GM12878 (cell line): ENCODE results near the gene P2RY11. TPM values are rescaled to one million over a fixed set of nuclear protein-coding genes. Genes with fewer than 3 reads are reported as not detected.

Experiments used
- ATAC-seq: fragments of 200-7000 bp; cut with Tn5 transposase; 3 replicates; pipeline ENCODE4 v1.9.1; 2020; ENCODE audit warnings: mild to moderate bottlenecking, moderate library complexity
- BruUV-seq: library from RNA; stranded (reverse); fragments of 400-500 nt; replicated peaks from 2 replicates; lab custom pipeline; 2021; lab: Mats Ljungman, UMichigan
- CTCF ChIA-PET: fragments of 300-600 bp; sonication (Branson Sonifier 250); formaldehyde crosslinking; extraction: SDS; loops from one replicate; lab custom pipeline; 2021; ENCODE audit warnings: inconsistent platforms; lab: Yijun Ruan, JAX
- POLR2A ChIA-PET: fragments of 350-600 bp; formaldehyde crosslinking; extraction: SDS; loops from one replicate; lab custom pipeline; 2021; ENCODE audit warnings: inconsistent platforms; lab: Charles Lee
- RAD21 ChIA-PET: fragments of 300-600 bp; sonication (Branson Sonifier 250); formaldehyde crosslinking; loops from one replicate; lab custom pipeline; 2023; ENCODE audit warnings: antibody characterized with exemption; ENCODE audit not compliant: unreplicated experiment; lab: Charles Lee
- SMC1A ChIA-PET: fragments of 300-600 bp; sonication (Branson Sonifier 250); formaldehyde crosslinking; loops from one replicate; lab custom pipeline; 2023; ENCODE audit not compliant: unreplicated experiment, uncharacterized antibody; lab: Charles Lee
- DNase-seq: peaks from one replicate; pipeline ENCODE4 v3.0.0-alpha.2; 2011; ENCODE audit warnings: low read depth, low spot score
- FAIRE-seq: peaks from 3 replicates; lab custom pipeline; 2011; peaks lifted over from hg19 to GRCh38; lab: Jason Lieb, UNC
- H2AFZ ChIP-seq: 2 replicates; pipeline ENCODE4 v1.6.0; 2011; ENCODE audit warnings: low read depth, low read length, control low read depth; ENCODE audit not compliant: control insufficient read depth
- H3K27ac ChIP-seq: 2 replicates; pipeline ENCODE4 v1.5.1; 2011; ENCODE audit warnings: control low read depth; ENCODE audit not compliant: control insufficient read depth, insufficient read depth
- H3K27me3 ChIP-seq, 2 experiments: replicated peaks in 1 of 2; 2 replicates each; pipeline versions ENCODE4 v1.6.0 to v1.6.1; 2011; ENCODE audit warnings: low read length in 1 of 2; ENCODE audit not compliant: control insufficient read depth in 2 of 2, insufficient read depth in 2 of 2
- H3K36me3 ChIP-seq, 2 experiments: 2 replicates each; pipeline ENCODE4 v1.5.1; 2011; ENCODE audit warnings: low read length in 1 of 2; ENCODE audit not compliant: control insufficient read depth in 2 of 2, insufficient read depth in 2 of 2
- H3K4me1 ChIP-seq: 2 replicates; pipeline ENCODE4 v1.6.1; 2011; ENCODE audit warnings: mild to moderate bottlenecking, low read length, moderate library complexity, mixed read lengths; ENCODE audit not compliant: control insufficient read depth, insufficient read depth
- H3K4me2 ChIP-seq: 2 replicates; pipeline ENCODE4 v1.6.0; 2011; ENCODE audit warnings: control low read depth; ENCODE audit not compliant: control insufficient read depth, insufficient read depth
- H3K4me3 ChIP-seq: fragments of 200-600 bp; sonication (generic); 2 replicates; pipeline ENCODE4 v1.5.1; 2016
- H3K79me2 ChIP-seq: 2 replicates; pipeline ENCODE4 v1.6.0; 2011; ENCODE audit warnings: low read length; ENCODE audit not compliant: control insufficient read depth, insufficient read depth
- H3K9ac ChIP-seq: 2 replicates; pipeline ENCODE4 v1.8.0; 2011; ENCODE audit warnings: low read length, control low read depth, mixed read lengths; ENCODE audit not compliant: control insufficient read depth, insufficient read depth
- H3K9me3 ChIP-seq: replicated peaks from 3 replicates; pipeline ENCODE4 v1.5.1; 2011; ENCODE audit warnings: mild to moderate bottlenecking, low read length; ENCODE audit not compliant: control insufficient read depth, insufficient read depth
- H4K20me1 ChIP-seq: 2 replicates; pipeline ENCODE4 v1.6.0; 2011; ENCODE audit not compliant: control insufficient read depth, insufficient read depth
- BRCA1 ChIP-seq: IDR thresholded peaks from 2 replicates; pipeline ENCODE4 v1.6.1; 2011; ENCODE audit warnings: low read depth, low read length, improper control_type of control experiment
- CHD1 ChIP-seq: IDR thresholded peaks from 2 replicates; pipeline ENCODE4 v1.6.1; 2012; ENCODE audit warnings: low read depth, low read length, improper control_type of control experiment
- ETV6 ChIP-seq, 2 experiments: fragments of 450-650 bp in 1 of 2; IDR thresholded peaks in 1 of 2; conservative IDR thresholded peaks in 1 of 2; 2 replicates each; pipeline ENCODE4 v1.6.1; 2014; ENCODE audit warnings: antibody characterized with exemption in 1 of 2, borderline replicate concordance in 1 of 2, low read depth in 1 of 2, mild to moderate bottlenecking in 1 of 2, moderate library complexity in 1 of 2
- FOXK2 ChIP-seq: fragments of 450-650 bp; IDR thresholded peaks from 2 replicates; pipeline ENCODE4 v1.6.1; 2017; ENCODE audit warnings: mild to moderate bottlenecking, moderate library complexity
- MXI1 ChIP-seq: fragments of 150-350 bp; IDR thresholded peaks from 2 replicates; pipeline ENCODE4 v1.6.1; 2011; ENCODE audit warnings: low read depth, mild to moderate bottlenecking, inconsistent platforms, low read length, improper control_type of control experiment
- NRF1 ChIP-seq: conservative IDR thresholded peaks from 2 replicates; pipeline ENCODE4 v1.6.1; 2011; ENCODE audit warnings: mild to moderate bottlenecking, low read depth, low read length, improper control_type of control experiment
- SMARCA5 ChIP-seq: fragments of 450-650 bp; IDR thresholded peaks from 2 replicates; pipeline ENCODE4 v1.6.1; 2017; ENCODE audit warnings: mild to moderate bottlenecking
- SRF ChIP-seq, 2 experiments: IDR thresholded peaks; 2 replicates each; pipeline ENCODE4 v1.6.1; 2011; ENCODE audit warnings: low read depth in 2 of 2, low read length in 2 of 2, mild to moderate bottlenecking in 1 of 2, moderate library complexity in 1 of 2
- SUZ12 ChIP-seq: fragments of 200-600 bp; sonication (generic); IDR thresholded peaks from one replicate; pipeline ENCODE4 v1.6.1; 2018; ENCODE audit warnings: antibody characterized with exemption, mild to moderate bottlenecking; ENCODE audit not compliant: unreplicated experiment
- WRNIP1 ChIP-seq: IDR thresholded peaks from 2 replicates; pipeline ENCODE4 v1.6.1; 2011; ENCODE audit warnings: low read depth, low read length, improper control_type of control experiment, borderline replicate concordance
- WGBS: methylation state at CpG from one replicate; pipeline ENCODE4 v1.1.6; 2016; ENCODE audit warnings: low lambda C conversion rate; ENCODE audit not compliant: insufficient replicate concordance, insufficient coverage; ENCODE audit errors: missing lambda C conversion rate; 5-methylcytosine and 5-hydroxymethylcytosine counted together
- in situ Hi-C: fragments of 300-500 bp; cut with MboI; formaldehyde crosslinking; loops from 9 replicates; pipeline ENCODE4 v1.14.3; 2018; ENCODE audit warnings: mixed read lengths
- intact Hi-C: fragments of 100-400 bp; cut with micrococcal nuclease; formaldehyde crosslinking; loops from one replicate; pipeline ENCODE4 v1.14.2; 2022; ENCODE audit not compliant: unreplicated experiment
- polyA plus RNA-seq, 11 experiments: library from polyadenylated mRNA; depleted of rRNA in 4 of 11; unstranded in 6 of 11; stranded (reverse) in 5 of 11; fragments of >200 nt; fragmentation: Nextera tagmentation in 4 of 11; fragmentation: Illumina TruSeq in 1 of 11; extraction: Ambion mirVana in 4 of 11; extraction: Trizol in 1 of 11; gene quantifications; 1 replicate in 1 of 11; 2 replicates in 10 of 11; pipeline versions ENCODE4 v1.2.1 to v1.2.3, GENCODE V29; 2011 to 2016; ENCODE audit warnings: inconsistent platforms in 2 of 11, missing spikeins in 2 of 11, low read depth in 1 of 11
- total RNA-seq, 4 experiments: library from RNA; depleted of rRNA in 3 of 4; stranded (reverse); fragments of >200 nt in 3 of 4; fragmentation: Illumina TruSeq in 1 of 4; extraction: Trizol in 1 of 4; gene quantifications; 2 replicates each; pipeline versions ENCODE4 v1.2.1 to v1.2.3, GENCODE V29; 2013 to 2021
- TF ChIP-seq, protein P1 (sequence below): fragments of 450-650 bp; formaldehyde crosslinking; IDR thresholded peaks from 2 replicates; pipeline ENCODE4 v1.5.0; 2022; ENCODE audit warnings: mild to moderate bottlenecking, missing genetic modification characterization
- TF ChIP-seq, protein P2 (sequence below): fragments of 450-650 bp; IDR thresholded peaks from 2 replicates; pipeline ENCODE4 v1.6.1; 2016; ENCODE audit warnings: mild to moderate bottlenecking
- TF ChIP-seq, protein P3 (sequence below): IDR thresholded peaks from 2 replicates; pipeline ENCODE4 v1.6.1; 2012; ENCODE audit warnings: low read depth, low read length, improper control_type of control experiment

P2RY11 gene
- total and polyA plus RNA-seq, 10 of the 15 experiments (the other 5 are each of a cell fraction or from before 2014, with no cell fraction given) = 0.14 to 46.5 (median 7.6) TPM

DNA sequence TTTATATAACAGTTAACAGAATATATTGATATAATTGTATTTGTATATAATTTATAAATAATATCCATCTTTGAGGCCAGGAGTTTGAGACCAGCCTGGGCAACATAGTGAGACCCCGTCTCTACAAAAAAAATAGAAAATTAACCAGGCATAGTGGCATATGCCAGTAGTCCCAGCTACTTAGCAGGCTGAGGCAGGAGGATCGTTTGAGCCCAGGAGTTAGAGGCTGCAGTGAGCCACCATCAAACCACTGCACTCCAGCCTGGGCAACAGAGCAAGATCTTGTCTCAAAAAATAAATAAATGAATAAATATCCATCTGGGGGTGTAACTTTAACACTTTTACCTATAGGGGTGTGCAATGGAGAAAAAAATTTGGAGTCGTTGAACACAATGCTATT lies 26.7 kb upstream of the P2RY11 start (continued):
- TF ChIP-seq, protein P1, sequence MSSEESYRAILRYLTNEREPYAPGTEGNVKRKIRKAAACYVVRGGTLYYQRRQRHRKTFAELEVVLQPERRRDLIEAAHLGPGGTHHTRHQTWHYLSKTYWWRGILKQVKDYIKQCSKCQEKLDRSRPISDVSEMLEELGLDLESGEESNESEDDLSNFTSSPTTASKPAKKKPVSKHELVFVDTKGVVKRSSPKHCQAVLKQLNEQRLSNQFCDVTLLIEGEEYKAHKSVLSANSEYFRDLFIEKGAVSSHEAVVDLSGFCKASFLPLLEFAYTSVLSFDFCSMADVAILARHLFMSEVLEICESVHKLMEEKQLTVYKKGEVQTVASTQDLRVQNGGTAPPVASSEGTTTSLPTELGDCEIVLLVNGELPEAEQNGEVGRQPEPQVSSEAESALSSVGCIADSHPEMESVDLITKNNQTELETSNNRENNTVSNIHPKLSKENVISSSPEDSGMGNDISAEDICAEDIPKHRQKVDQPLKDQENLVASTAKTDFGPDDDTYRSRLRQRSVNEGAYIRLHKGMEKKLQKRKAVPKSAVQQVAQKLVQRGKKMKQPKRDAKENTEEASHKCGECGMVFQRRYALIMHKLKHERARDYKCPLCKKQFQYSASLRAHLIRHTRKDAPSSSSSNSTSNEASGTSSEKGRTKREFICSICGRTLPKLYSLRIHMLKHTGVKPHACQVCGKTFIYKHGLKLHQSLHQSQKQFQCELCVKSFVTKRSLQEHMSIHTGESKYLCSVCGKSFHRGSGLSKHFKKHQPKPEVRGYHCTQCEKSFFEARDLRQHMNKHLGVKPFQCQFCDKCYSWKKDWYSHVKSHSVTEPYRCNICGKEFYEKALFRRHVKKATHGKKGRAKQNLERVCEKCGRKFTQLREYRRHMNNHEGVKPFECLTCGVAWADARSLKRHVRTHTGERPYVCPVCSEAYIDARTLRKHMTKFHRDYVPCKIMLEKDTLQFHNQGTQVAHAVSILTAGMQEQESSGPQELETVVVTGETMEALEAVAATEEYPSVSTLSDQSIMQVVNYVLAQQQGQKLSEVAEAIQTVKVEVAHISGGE (CRISPR knock-in tag) = no peak
- TF ChIP-seq WRNIP1 (no peak), ETV6 (conservative IDR thresholded peaks at IDR 0.05 in 1 of 2, IDR thresholded peaks at IDR 0.05 in 1 of 2; ENCODE audit: borderline replicate concordance in 1 of 2, low read depth in 1 of 2) (no peak)
- TF ChIP-seq, all 136 proteins: peak for 0

DNA sequence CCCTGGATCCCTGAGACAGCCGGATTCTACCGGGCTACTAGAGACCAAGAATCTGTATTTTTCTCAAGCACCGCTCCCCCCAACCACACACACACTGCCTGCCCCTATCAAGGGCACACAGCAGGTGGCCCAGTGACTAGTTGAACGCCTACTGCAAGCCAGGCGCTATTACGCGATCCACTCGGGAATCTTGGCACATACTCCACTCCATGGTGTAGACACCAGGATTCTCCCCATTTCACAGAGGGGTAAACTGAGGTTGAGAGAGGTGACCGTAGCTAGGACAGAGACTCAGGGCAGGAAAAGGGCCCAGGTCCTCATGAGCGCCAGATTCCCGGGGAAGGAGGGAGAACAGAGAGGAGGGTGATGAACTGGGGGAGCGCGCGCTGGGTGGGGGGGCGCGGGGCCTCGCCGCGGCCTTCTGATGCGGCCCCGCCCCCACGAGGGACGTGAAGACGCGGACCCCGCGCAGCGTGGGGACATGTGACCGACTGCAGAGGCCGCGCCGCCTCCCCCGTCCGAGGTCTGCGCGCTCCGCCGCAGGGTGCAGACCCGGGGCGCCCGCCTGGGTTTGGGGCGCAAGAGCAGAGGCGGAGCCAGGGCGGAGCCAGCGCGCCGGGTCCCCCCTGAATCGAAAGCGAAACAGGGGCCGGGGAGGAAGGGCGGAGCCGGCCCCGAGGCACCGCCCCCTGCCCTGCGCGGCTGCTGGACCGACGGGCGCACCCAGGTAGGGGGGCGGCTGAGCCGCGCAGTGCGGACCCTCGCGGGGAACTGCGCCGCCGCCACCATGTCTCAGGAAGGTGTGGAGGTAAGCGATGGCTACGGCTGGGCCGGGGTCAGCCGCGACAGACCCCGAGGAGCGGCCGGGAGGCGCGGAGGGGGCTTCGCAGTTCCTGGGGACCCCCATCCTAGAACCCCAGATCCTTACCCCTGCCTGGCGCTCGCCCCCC lies 25.6 kb upstream of the P2RY11 start, which contains the start of gene SHFL:
Gene SHFL (plus strand): TSS at position 677 of the 950 bp plus-strand sequence. CDS start 111 bp downstream, at position 788.
- no TSS peak for BruUV-seq
- intact Hi-C loops (no loop called here), in situ Hi-C loops (no loop called here)
- ChIA-PET RAD21 (no interaction called here), SMC1A (no interaction called here), POLR2A (no interaction called here), CTCF (interaction anchor here (0.6 kb wide), 1 partner anchor 161 kb away, joined by 3 read pairs; no protein-coding TSS in a partner anchor)
- Histone ChIP-seq H4K20me1 (no peaks in the 10 kb centered on the region), H3K9me3 (no peaks in the 10 kb centered on the region; the same call in 2 of the 3 replicates), H3K4me1 (0 out of 2 replicates have a peak, but pooled peaks cover 3% of the 10 kb centered on the region), H3K27ac (peak within 1 kb of the TSS; percentile 95), H3K36me3 (peaks cover 6 to 9% of the 10 kb centered on the region in 2 experiments; a peak in 3 of 4 replicates), H3K79me2 (peaks cover 18% of the 10 kb centered on the region), H2AFZ (peak within 1 kb of the TSS; percentile 79), H3K27me3 (no peaks in the 10 kb centered on the region), H3K4me2 (peak within 1 kb of the TSS; percentile 86), H3K4me3 (peak within 1 kb of the TSS; percentile 86), H3K9ac (peak within 1 kb of the TSS; percentile 98)
- FAIRE-seq (peak; percentile 52), DNase-seq (no peak), ATAC-seq (peak; percentile 97)
- WGBS = 5% methylated on average over 72 of the region's 81 CpGs
- 0 out of 2 replicates have a peak, but pooled peaks have one; percentile 19 for TF ChIP-seq NRF1
- TF ChIP-seq, protein P2, sequence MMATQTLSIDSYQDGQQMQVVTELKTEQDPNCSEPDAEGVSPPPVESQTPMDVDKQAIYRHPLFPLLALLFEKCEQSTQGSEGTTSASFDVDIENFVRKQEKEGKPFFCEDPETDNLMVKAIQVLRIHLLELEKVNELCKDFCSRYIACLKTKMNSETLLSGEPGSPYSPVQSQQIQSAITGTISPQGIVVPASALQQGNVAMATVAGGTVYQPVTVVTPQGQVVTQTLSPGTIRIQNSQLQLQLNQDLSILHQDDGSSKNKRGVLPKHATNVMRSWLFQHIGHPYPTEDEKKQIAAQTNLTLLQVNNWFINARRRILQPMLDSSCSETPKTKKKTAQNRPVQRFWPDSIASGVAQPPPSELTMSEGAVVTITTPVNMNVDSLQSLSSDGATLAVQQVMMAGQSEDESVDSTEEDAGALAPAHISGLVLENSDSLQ = 0 out of 2 replicates have a peak, but pooled peaks have one; percentile 7
- TF ChIP-seq SUZ12 = no peak
- TF ChIP-seq, protein P3, sequence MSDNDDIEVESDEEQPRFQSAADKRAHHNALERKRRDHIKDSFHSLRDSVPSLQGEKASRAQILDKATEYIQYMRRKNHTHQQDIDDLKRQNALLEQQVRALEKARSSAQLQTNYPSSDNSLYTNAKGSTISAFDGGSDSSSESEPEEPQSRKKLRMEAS = peak; percentile 51
- TF ChIP-seq BRCA1 = no peak
- TF ChIP-seq SMARCA5 = peak; percentile 66
- TF ChIP-seq SRF (IDR thresholded peaks at IDR 0.05; ENCODE audit: low read depth in 2 of 2, low read length in 2 of 2) = 0 out of 4 replicates have a peak, but pooled peaks of 1 of the 2 experiments have one; percentile 15
- no peak for TF ChIP-seq FOXK2
- peak; percentile 77 for TF ChIP-seq MXI1
- 0 out of 2 replicates have a peak, but pooled peaks have one; percentile 55 for TF ChIP-seq CHD1
